Measurements from ENCODE around the gene E2F2. TPM values are rescaled to one million over a fixed set of nuclear protein-coding genes. Genes with fewer than 3 reads are reported as not detected.
A peak's percentile ranks its signal among the peaks of the same experiment; 100 is the strongest.

Gene E2F2
- total and polyA plus RNA-seq, 2 of the 13 experiments (the other 11 are each of a cell fraction or from before 2014, with no cell fraction given) = 0.65 to 6.6 TPM

GRCh38 chr1:23472351-23473036 lies 58.5 kb downstream of the E2F2 start:
- peak; percentile 74 for ATAC-seq
- in situ Hi-C loops (cut with HindIII; ENCODE audit: extremely low pct_ligation_motif_present, low pct_unique_long_range_greater_than_20kb) = no loop called here
- TF ChIP-seq MTA3 (CRISPR knock-in tag; IDR thresholded peaks at IDR 0.05) (no peak), DNMT3B (CRISPR knock-in tag; conservative IDR thresholded peaks at IDR 0.05) (no peak), ZNF776 (CRISPR knock-in tag; IDR thresholded peaks at IDR 0.05) (no peak), CBX5 (CRISPR knock-in tag; IDR thresholded peaks at IDR 0.05; ENCODE audit: borderline replicate concordance) (no peak), LCORL (IDR thresholded peaks at IDR 0.05) (no peak), LCORL (CRISPR knock-in tag; IDR thresholded peaks at IDR 0.05) (peak; percentile 61; the same call in 1 of the 2 replicates), CEBPG (CRISPR knock-in tag; IDR thresholded peaks at IDR 0.05) (no peak), E2F1 (CRISPR knock-in tag; IDR thresholded peaks at IDR 0.05) (no peak), ELF1 (CRISPR knock-in tag; IDR thresholded peaks at IDR 0.05) (no peak), HNF4A (CRISPR knock-in tag; IDR thresholded peaks at IDR 0.05) (peak; percentile 69), PHF5A (CRISPR knock-in tag; IDR thresholded peaks at IDR 0.05; ENCODE audit: low read depth, unreplicated experiment) (no peak), ZNF468 (CRISPR knock-in tag; IDR thresholded peaks at IDR 0.05) (no peak), HNF4G (IDR thresholded peaks at IDR 0.05; ENCODE audit: borderline replicate concordance, low read depth, low read length) (0 out of 2 replicates have a peak, but pooled peaks have one; percentile 9), HNF4G (CRISPR knock-in tag; IDR thresholded peaks at IDR 0.05; ENCODE audit: borderline replicate concordance, low read depth) (no peak), KDM1A (CRISPR knock-in tag; IDR thresholded peaks at IDR 0.05) (peak; percentile 38; the same call in 1 of the 2 replicates), SNAPC4 (CRISPR knock-in tag; IDR thresholded peaks at IDR 0.05) (no peak), TRAFD1 (CRISPR knock-in tag; IDR thresholded peaks at IDR 0.05; ENCODE audit: borderline replicate concordance) (no peak), ZNF225 (CRISPR knock-in tag; IDR thresholded peaks at IDR 0.05) (no peak)

More at GRCh38 chr1:23472351-23473036, 58.5 kb downstream of the E2F2 start:
- BruUV-seq (replicated peaks) = no TSS peak
- H3K9ac ChIP-seq (ENCODE audit: insufficient read depth, low read depth, low read length) = peak overlapping the region; percentile 23; the same call in 1 of the 2 replicates
- intact Hi-C loops (cut with micrococcal nuclease; ENCODE audit: unreplicated experiment) = loop anchor here (1.0 kb wide), 1 partner anchor 47 kb away; no protein-coding TSS in a partner anchor
- WGBS (ENCODE audit: low lambda C conversion rate) = 18% methylated on average over 5 of the region's 5 CpGs
- H3K27ac ChIP-seq (ENCODE audit: extremely low read length, insufficient read depth, low read length) = peak overlapping the region; percentile 71
- no peaks in the 10 kb centered on the region for H3K27me3 ChIP-seq (ENCODE audit: control insufficient read depth in 1 of 2, insufficient read depth in 2 of 2, low read length in 2 of 2)
- no peaks in the 10 kb centered on the region for H3K36me3 ChIP-seq (replicated peaks in 1 of 2; ENCODE audit: control insufficient read depth in 1 of 2, insufficient read depth in 2 of 2, low read length in 2 of 2)
- H2AFZ ChIP-seq (ENCODE audit: low read length) = no peak overlapping the region
- peak; percentile 71 for FAIRE-seq
- no peaks in the 10 kb centered on the region for H3K9me3 ChIP-seq (ENCODE audit: low read length)
- H3K4me1 ChIP-seq (ENCODE audit: insufficient read depth, low read length) = peaks cover 65% of the 10 kb centered on the region
- peak; percentile 41 for DNase-seq (ENCODE audit: low spot score)
- peaks cover 59% of the 10 kb centered on the region for H3K79me2 ChIP-seq (ENCODE audit: insufficient read depth, low read length)
- H3K4me2 ChIP-seq (ENCODE audit: low read depth, low read length) = peak overlapping the region; percentile 69
- H4K20me1 ChIP-seq (ENCODE audit: insufficient read depth, low read length) = no peaks in the 10 kb centered on the region
- CTCF ChIA-PET (ENCODE audit: low intra/inter-chr PET ratio, low total read pairs) = no interaction called here
- POLR2A ChIA-PET = interaction anchor here (0.8 to 2.2 kb wide), 6 partner anchors 11 to 219 kb away, joined by 3 to 9 read pairs (median 4); partner anchors contain the start of genes ASAP3 and RPL11
- peak overlapping the region in 1 of 3 experiments; percentile 44; a peak in 2 of 6 replicates for H3K4me3 ChIP-seq (replicated peaks in 1 of 3; ENCODE audit: insufficient read depth in 1 of 3, low read depth in 2 of 3, low read length in 3 of 3)

Data from HepG2 (cell line).